A673 (cell line): ENCODE results near the gene DHPS. TPM values are rescaled to one million over a fixed set of nuclear protein-coding genes. Genes with fewer than 3 reads are reported as not detected.

ENCODE experiments used
- BruUV-seq: library from RNA; stranded (reverse); fragments of 400-500 nt; replicated peaks from 2 replicates; lab custom pipeline; 2021; lab: Mats Ljungman, UMichigan
- CTCF ChIA-PET: fragments of 300-600 bp; sonication (Branson Sonifier 250); formaldehyde crosslinking; loops from one replicate; lab custom pipeline; 2022; ENCODE audit warnings: antibody characterized with exemption; lab: Charles Lee
- POLR2A ChIA-PET: fragments of 300-600 bp; sonication (Branson Sonifier 250); formaldehyde crosslinking; loops from one replicate; lab custom pipeline; 2022; ENCODE audit warnings: antibody characterized with exemption; ENCODE audit not compliant: low non-redundant PET; lab: Charles Lee
- DNase-seq: peaks from one replicate; pipeline ENCODE4 v3.0.0-alpha.2; 2015; ENCODE audit warnings: low spot score
- H3K27ac ChIP-seq: fragments of 200-600 bp; sonication (generic); 2 replicates; pipeline ENCODE4 v1.5.1; 2016; ENCODE audit warnings: mixed run types, low read depth, mild to moderate bottlenecking, mixed read lengths, antibody characterized with exemption, low read length; ENCODE audit not compliant: poor library complexity, severe bottlenecking
- H3K27me3 ChIP-seq: fragments of 200-600 bp; sonication (generic); replicated peaks from 2 replicates; pipeline ENCODE4 v1.6.1; 2017; ENCODE audit warnings: mixed run types, low read depth, mild to moderate bottlenecking, mixed read lengths, antibody characterized with exemption, low read length; ENCODE audit not compliant: insufficient read depth, poor library complexity
- H3K36me3 ChIP-seq: fragments of 200-600 bp; sonication (generic); 2 replicates; pipeline ENCODE4 v1.6.1; 2016; ENCODE audit warnings: mixed run types, mild to moderate bottlenecking, mixed read lengths, antibody characterized with exemption, low read length; ENCODE audit not compliant: insufficient read depth, poor library complexity, severe bottlenecking
- H3K4me1 ChIP-seq: fragments of 200-600 bp; sonication (generic); 2 replicates; pipeline ENCODE4 v1.6.1; 2017; ENCODE audit warnings: mixed run types, mild to moderate bottlenecking, mixed read lengths, antibody characterized with exemption, low read length; ENCODE audit not compliant: insufficient read depth, poor library complexity, severe bottlenecking
- H3K4me3 ChIP-seq: fragments of 200-600 bp; sonication (generic); 2 replicates; pipeline ENCODE4 v1.5.1; 2016; ENCODE audit warnings: low read depth, mixed run types, mild to moderate bottlenecking, mixed read lengths, low read length; ENCODE audit not compliant: poor library complexity, severe bottlenecking
- H3K9me3 ChIP-seq: fragments of 200-600 bp; sonication (generic); 2 replicates; pipeline ENCODE4 v1.6.1; 2016; ENCODE audit warnings: mixed run types, low read depth, mild to moderate bottlenecking, mixed read lengths, antibody characterized with exemption, low read length; ENCODE audit not compliant: poor library complexity, severe bottlenecking
- EZH2 ChIP-seq: fragments of 200-600 bp; sonication (generic); IDR thresholded peaks from 2 replicates; pipeline ENCODE4 v1.6.1; 2017; ENCODE audit warnings: borderline replicate concordance, low read depth, mild to moderate bottlenecking, mixed read lengths, antibody characterized with exemption, low read length; ENCODE audit not compliant: poor library complexity, severe bottlenecking
- intact Hi-C: fragments of 100-400 bp; cut with micrococcal nuclease; formaldehyde crosslinking; loops from one replicate; pipeline ENCODE4 v1.10.0; 2022; ENCODE audit not compliant: unreplicated experiment
- total RNA-seq: library from RNA; stranded (reverse); gene quantifications from 2 replicates; pipeline ENCODE4 v1.2.3, GENCODE V29; 2021
- TF ChIP-seq, protein P1 (sequence below): fragments of 300-800, 200-600 bp; sonication (generic); conservative IDR thresholded peaks from 2 replicates; pipeline ENCODE4 v1.5.1; 2017; ENCODE audit warnings: low read depth, mild to moderate bottlenecking, antibody characterized with exemption, low read length, moderate library complexity, mixed read lengths

DHPS gene
- total RNA-seq, 1 experiment from 2014 or later = 117 TPM

DNA sequence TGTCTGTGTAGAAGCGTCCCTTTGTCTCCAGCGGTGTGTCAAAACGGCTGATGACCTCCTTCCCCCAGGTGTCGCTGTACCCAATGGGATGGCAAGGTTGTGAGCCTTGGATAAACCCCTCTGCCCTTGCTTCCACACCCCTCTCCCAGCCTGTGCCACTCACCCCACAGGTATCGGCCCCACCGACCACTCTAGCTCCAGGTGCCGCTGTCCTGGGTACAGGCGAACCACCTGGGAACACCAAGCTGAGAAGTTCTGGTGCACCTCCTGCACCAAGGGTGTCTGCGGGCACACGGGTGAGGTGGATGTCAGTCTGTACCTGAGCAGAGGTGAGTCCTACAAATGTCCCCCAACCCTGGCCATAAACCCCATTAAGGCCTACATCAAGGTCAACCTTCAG lies 31.7 kb downstream of the DHPS start:
- DNase-seq = no peak
- Histone ChIP-seq H3K4me1 (no peaks in the 10 kb centered on the region), H3K27me3 (no peaks in the 10 kb centered on the region), H3K9me3 (no peaks in the 10 kb centered on the region), H3K4me3 (no peak overlapping the region), H3K36me3 (no peaks in the 10 kb centered on the region), H3K27ac (no peak overlapping the region)
- BruUV-seq = no TSS peak
- ChIA-PET CTCF (no interaction called here), POLR2A (no interaction called here)
- no peak for TF ChIP-seq EZH2
- TF ChIP-seq, protein P1, sequence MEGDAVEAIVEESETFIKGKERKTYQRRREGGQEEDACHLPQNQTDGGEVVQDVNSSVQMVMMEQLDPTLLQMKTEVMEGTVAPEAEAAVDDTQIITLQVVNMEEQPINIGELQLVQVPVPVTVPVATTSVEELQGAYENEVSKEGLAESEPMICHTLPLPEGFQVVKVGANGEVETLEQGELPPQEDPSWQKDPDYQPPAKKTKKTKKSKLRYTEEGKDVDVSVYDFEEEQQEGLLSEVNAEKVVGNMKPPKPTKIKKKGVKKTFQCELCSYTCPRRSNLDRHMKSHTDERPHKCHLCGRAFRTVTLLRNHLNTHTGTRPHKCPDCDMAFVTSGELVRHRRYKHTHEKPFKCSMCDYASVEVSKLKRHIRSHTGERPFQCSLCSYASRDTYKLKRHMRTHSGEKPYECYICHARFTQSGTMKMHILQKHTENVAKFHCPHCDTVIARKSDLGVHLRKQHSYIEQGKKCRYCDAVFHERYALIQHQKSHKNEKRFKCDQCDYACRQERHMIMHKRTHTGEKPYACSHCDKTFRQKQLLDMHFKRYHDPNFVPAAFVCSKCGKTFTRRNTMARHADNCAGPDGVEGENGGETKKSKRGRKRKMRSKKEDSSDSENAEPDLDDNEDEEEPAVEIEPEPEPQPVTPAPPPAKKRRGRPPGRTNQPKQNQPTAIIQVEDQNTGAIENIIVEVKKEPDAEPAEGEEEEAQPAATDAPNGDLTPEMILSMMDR = no peak
- intact Hi-C loops = loop anchor here (10.0 kb wide), 1 partner anchor 765 kb away; the partner anchor contains the start of gene ZNF69

DNA sequence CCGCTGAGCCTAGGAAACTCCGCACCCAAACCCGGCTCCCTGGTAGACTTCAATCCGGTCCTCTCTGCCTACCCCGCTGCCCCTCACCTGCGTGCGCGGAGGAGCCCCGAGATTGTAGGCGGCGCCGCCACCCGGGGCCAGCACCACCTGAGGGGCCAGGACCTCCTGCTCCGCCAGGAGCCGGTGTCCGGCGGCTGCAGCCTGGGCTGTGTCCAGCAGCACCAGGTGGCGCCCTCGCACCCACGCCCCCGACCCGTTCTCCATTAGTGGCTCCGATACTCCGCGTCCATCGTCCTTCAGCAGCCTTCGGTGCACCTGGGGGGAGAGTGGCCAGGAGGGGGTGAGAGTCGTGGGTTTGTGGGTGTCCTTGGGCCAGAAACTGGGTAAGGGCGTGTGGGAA lies 33.6 kb downstream of the DHPS start:
- ChIA-PET POLR2A (interaction anchor here (0.6 kb wide), 1 partner anchor 18 kb away, joined by 5 read pairs; the partner anchor contains the start of genes MAN2B1 and WDR83), CTCF (no interaction called here)
- H3K4me1 ChIP-seq = no peaks in the 10 kb centered on the region
- H3K27me3 ChIP-seq = no peaks in the 10 kb centered on the region
- H3K36me3 ChIP-seq = no peaks in the 10 kb centered on the region
- intact Hi-C loops = loop anchor here (10.0 kb wide), 1 partner anchor 763 kb away; the partner anchor contains the start of gene ZNF69
- no peaks in the 10 kb centered on the region for H3K9me3 ChIP-seq
- BruUV-seq = no TSS peak
- H3K4me3 ChIP-seq = peak overlapping the region; percentile 28
- no peak for DNase-seq
- H3K27ac ChIP-seq = no peak overlapping the region
- TF ChIP-seq, protein P1 = peak; percentile 31; the same call in 1 of the 2 replicates
- no peak for TF ChIP-seq EZH2

DNA sequence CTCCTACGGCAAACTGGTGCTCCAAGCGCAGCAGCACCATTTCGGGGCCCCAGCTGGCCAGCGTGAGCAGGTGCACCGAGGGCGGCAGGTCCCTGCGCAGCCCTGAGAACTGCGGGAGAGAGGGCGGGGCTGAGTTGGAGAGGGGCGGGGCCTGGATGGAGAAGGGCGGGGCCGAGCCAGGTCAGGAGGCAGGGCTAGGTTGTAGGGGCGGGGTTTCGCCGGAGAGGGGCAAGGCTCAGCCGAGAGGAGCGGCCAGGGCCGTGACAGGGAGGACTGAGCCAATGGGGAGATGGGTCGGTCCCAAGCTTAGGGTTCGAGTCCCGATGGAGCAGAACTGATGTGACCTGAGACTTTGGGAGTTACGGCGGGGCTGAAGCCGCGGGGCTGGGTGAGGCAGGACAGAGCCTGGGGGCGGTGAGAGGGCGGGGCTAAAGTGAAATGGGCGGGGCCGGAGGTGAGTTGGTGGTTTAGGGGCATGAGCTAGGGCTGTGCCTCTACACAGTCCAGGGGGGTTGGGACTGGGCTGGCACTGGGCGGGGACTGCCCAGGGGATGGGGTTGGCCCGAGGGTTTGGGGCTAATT lies 34.1 kb downstream of the DHPS start:
- ChIA-PET CTCF (no interaction called here), POLR2A (interaction anchor here (0.6 kb wide), 1 partner anchor 19 kb away, joined by 5 read pairs; the partner anchor contains the start of genes MAN2B1 and WDR83)

More for the DNA sequence above, 34.1 kb downstream of the DHPS start:
- intact Hi-C loops = loop anchor here (10.0 kb wide), 1 partner anchor 763 kb away; the partner anchor contains the start of gene ZNF69
- Histone ChIP-seq H3K36me3 (no peaks in the 10 kb centered on the region), H3K4me3 (peak overlapping the region; percentile 28), H3K27me3 (no peaks in the 10 kb centered on the region), H3K9me3 (no peaks in the 10 kb centered on the region), H3K4me1 (no peaks in the 10 kb centered on the region), H3K27ac (no peak overlapping the region)
- TF ChIP-seq EZH2 = no peak
- TF ChIP-seq, protein P1 = no peak
- peak; percentile 60 for DNase-seq
- BruUV-seq = no TSS peak
